ENCODE results near the gene PTTG1IP. TPM values are rescaled to one million over a fixed set of nuclear protein-coding genes. Genes with fewer than 3 reads are reported as not detected.

The PTTG1IP gene
- total RNA-seq, 1 experiment from 2014 or later: 239 TPM

- DNase-seq (ENCODE audit: low spot score): no peak
Measured at GRCh38 chr21:44802396-44803153, 70.9 kb downstream of the PTTG1IP start.

DNA sequence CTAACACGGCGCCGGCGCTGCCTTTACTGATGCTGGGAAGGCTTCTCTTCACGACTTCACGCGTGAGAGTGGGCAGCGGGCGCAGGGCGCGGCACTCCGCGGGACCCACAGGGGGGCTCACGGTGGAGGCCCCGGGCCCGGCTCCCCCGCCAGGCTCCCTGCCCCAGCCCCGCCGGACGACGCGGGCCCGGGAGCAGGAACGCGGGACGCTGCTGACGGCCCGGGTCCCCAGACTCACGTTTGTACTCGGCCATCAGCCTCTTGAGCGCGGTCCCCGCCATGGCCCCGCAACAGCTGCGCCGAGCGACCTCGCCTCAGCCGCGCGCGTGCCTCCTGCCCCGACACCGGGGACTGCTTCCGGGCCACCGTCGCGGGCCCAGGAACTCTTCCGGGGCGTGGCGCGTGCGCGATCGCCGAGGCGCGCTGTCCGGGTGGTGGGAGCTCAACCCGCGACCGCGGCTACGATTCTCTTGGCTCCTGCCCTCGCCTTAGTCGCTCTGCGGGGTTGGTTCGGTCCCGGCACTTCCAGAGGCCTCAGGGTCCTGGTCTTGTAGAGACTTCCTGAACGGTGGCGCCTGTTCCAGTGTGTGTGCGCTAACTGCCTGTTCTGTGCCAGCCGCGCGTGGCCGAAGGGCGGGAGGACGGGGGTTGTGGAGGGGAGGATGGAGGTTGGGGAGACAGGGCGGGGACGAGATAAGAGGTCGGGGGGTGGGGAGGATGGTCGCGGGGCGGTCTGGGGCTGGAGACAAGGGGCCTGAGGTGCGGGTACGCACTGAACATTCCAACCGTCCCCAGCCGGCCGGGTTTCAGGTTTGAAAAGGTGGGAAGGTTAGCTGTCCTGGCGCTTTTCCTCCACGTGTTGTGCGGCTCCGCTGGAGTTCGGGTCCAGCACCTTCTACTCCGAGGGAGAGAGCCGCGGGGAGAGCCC lies 71.8 kb downstream of the PTTG1IP start, which contains the start of gene UBE2G2:
TSS of gene UBE2G2 (minus strand) at position 353 of the 928 bp plus-strand sequence. CDS start at position 281, 72 bp downstream.
- peak; percentile 65 for DNase-seq (ENCODE audit: low spot score)

DNA sequence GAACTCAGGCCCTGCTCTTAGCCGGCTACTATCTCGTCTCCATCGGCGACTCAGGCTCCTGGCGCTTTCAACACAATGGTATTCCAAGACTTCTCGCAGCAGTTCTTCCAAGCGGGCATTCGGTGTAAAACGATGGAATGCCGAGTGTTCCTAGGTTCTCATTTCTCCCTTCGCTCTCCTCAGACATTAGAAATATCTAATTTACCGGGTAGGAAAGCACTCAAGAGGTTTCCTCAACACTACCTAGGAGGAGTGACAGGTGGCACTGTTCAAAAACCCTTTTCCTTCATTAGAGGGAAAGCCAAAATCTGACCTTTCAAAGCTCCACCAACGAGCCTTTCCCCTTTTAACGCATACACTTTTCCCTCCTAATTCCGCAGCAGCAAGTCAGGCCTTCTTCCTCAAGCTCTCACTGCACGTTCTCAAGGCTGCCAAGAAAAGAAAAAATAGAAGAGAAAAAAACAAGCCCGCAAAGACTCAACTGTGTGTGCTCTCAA lies 72.5 kb downstream of the PTTG1IP start:
- no peak for DNase-seq (ENCODE audit: low spot score)

DNA sequence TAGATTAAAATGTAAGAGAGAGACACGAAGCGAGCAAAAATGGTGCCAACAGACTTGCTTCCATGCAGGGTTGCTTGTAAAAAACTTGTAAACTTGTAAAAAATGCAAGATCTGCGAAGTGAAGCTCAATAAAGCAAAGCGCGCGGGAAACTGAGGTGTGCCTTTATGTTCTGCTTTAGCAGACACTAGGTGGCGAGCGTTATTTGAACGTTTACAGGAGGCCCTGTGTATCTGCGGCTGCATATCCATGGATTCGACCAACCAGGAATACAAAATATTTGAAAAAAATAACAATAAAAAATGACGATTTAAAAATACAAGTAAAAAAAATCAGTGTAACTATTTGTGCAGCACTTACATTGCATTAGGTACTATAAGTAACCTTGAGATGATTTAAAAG lies 73.4 kb downstream of the PTTG1IP start:
- no peak for DNase-seq (ENCODE audit: low spot score)

DNA sequence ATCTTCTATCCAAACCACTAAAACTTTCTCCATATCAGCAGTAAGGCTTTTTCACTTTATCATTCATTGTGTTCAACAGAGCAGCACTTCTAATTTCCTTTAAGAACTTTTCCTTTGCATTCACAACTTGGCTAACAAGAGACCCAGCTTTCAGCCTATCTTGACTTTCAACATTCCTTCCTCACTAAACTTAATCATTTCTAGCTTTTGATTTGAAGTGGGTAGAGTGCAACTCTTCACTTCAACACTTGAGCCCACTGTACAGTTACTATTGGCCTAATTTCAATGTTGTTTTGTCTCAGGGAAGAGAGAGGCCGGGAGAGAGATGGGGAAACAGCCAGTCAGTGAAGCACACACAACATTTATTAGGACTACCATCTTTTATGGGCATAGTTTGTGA lies 73.8 kb downstream of the PTTG1IP start:
- no peak for DNase-seq (ENCODE audit: low spot score)

Other genes with a start within 250 kb of the PTTG1IP start
- gene KRTAP10-9, start 246.6 kb downstream of the PTTG1IP start, total RNA-seq (2014; rRNA removed; shearing (Covaris generic)): not detected in 2 replicates
- not detected in 2 replicates for gene KRTAP10-10, start 236.3 kb downstream of the PTTG1IP start, total RNA-seq (2014; rRNA removed; shearing (Covaris generic))
- not detected in 2 replicates for gene KRTAP10-11, start 227.3 kb downstream of the PTTG1IP start, total RNA-seq (2014; rRNA removed; shearing (Covaris generic))
- gene KRTAP12-4, start 219.0 kb downstream of the PTTG1IP start, total RNA-seq (2014; rRNA removed; shearing (Covaris generic)): not detected in 2 replicates
- gene KRTAP12-3, start 215.8 kb downstream of the PTTG1IP start, total RNA-seq (2014; rRNA removed; shearing (Covaris generic)): not detected in 2 replicates
- gene KRTAP12-2, start 206.8 kb downstream of the PTTG1IP start, total RNA-seq (2014; rRNA removed; shearing (Covaris generic)): not detected in 2 replicates
- gene KRTAP12-1, start 191.5 kb downstream of the PTTG1IP start, total RNA-seq (2014; rRNA removed; shearing (Covaris generic)): not detected in 2 replicates
- gene KRTAP10-12, start 176.5 kb downstream of the PTTG1IP start, total RNA-seq (2014; rRNA removed; shearing (Covaris generic)): not detected in 2 replicates
- gene TSPEAR, start 162.1 kb downstream of the PTTG1IP start, total RNA-seq (2014; rRNA removed; shearing (Covaris generic)): 0.08 TPM in 1 of 2 replicates, not detected in the other
- gene UBE2G2, start 71.9 kb downstream of the PTTG1IP start, total RNA-seq (2014; rRNA removed; shearing (Covaris generic)): 55.6 and 68.9 TPM in 2 replicates
- 155 and 177 TPM in 2 replicates for gene SUMO3, start 55.6 kb downstream of the PTTG1IP start, total RNA-seq (2014; rRNA removed; shearing (Covaris generic))
- 0.91 and 1.9 TPM in 2 replicates for gene ITGB2, start 47.2 kb upstream of the PTTG1IP start, total RNA-seq (2014; rRNA removed; shearing (Covaris generic))
- gene SLX9, start 66.3 kb upstream of the PTTG1IP start, total RNA-seq (2014; rRNA removed; shearing (Covaris generic)): 14.9 and 21.7 TPM in 2 replicates
- 5.5 and 10.2 TPM in 2 replicates for gene ADARB1, start 200.9 kb upstream of the PTTG1IP start, total RNA-seq (2014; rRNA removed; shearing (Covaris generic))

Measured in H4 (cell line).